T-helper 9 cell (primary cell): ENCODE measurements around the gene LIPJ.

Source experiments
- DNase-seq: peaks from one replicate; pipeline ENCODE4 v3.0.0-alpha.2; 2020

Gene LIPJ

DNA sequence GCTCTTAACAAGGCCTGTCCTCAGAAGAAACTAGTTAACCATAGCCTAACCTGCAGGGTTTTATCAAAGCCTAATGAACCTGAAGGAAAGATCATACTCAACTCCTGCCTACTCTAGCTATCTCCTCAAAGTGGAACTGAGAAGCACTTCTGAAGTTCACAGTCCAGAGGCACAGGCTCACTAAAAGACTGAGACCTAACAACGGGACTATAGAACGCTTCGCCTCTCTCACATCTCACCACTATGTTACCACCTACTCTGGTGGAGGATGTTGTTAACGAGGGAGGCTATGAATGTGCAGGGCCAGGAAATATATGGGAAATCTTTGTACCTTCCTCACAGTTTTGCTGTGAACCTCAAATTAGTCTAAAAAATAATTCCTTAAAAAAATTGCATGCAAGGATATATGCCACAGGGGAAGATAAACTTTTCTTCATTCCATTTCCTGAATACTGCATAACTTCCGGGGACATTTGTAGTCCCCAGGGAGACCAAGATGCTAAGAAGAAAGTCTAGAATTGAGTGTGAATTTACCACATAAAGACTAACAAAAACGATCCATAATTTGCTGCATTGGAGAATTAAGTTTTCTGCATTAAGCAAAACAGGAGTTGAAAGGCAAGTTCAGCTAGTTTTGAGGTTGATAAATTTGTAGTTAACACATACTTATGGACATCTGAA, 21.6 kb downstream of the LIPJ start:
- no peak for DNase-seq

DNA sequence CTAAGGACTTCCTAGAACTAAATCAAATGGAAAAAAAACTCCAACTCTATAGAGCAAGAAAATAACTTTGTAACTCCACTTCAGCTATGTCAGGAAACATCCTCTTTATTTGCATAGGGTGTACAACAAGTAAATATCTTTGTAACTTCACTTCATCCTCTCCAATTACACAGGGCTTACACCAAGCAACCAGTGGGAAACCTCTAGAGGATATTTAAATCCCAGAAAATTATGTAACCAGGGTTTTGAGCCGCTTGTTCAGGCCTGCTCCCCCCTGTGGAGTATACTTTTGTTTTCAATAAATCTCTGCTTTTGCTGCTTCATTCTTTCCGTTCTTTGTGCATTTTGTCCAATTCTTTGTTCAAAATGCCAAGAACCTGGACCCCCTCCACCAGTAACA, 22.2 kb downstream of the LIPJ start:
- DNase-seq = no peak

DNA sequence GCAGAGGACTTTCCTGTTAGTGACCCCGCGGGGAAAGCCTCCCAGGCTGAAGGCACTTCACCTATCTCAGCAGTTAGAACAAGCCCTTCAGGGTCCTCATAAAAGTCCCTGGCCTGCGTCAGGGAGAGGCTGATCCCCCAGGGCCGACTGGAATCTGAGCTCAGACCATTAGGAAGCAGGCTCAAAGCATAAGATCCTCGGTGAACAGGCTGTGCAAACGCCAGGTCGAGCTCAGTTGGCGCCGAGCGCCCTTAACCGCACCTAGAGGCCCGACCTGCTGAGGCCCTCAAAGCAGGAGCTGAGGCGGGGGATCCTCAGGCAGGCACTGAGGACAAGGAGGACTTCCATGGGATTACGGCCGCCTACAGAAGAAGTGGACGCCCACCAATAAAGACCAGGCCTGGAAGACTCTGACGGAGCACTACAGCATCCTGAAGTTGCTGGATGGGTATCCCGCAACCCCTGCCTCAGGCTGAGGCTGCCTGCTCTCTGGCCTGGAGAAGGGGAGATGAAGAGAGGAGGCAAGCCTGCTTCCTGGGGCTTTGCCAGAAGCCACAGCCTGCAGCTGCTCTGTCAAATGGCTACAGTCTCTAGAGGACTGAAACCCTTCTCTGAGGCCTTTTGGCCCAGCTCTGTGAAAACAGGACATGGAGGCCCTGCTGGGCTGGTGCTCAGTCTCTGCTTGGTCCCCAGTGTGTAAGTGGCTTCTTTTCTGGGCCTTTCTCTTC, 29.9 kb downstream of the LIPJ start:
- no peak for DNase-seq

DNA sequence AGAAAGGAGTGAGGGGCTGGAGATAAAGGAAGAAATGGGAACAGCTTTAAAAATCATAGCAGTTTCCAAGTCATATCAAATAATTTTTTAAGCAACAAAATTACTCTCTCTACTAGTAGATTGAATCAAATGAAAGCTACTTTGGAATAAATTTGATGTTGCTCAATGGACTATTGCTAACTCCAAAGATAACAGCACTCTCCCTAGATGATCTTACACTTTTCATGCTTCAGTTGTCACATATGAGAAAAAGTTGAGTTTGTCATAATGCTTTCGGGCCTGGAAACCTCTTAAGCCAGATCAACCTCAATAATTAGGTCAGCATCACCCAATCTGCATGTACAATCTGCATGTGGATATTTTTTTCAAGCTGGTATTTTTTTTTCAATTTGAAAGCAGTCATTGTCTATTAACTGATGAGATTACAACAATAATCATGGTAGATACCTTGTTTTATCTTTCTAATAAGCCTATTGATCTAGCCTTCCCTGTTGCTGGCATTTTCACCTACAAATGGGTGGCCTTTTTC, 31.3 kb downstream of the LIPJ start:
- DNase-seq = no peak

DNA sequence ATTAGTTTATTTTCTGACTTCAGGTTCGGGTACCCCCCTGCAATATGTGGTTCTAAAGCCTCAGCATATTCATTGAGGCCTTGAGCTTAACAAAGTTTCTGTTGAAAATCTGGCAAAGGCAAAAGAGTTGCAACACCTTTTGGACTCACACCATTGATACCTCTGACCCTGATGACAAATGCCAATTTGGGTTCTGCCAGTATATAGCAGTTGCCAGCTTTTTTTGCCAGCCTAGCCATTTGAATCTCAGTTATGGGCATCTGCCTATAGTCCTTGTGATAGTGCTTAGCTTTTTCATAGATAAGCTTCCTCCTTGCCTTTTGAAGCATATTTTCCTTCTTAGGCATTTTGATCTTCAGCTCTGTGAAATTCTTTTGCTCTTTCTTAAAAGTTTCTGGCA, 31.9 kb downstream of the LIPJ start:
- DNase-seq = no peak

DNA sequence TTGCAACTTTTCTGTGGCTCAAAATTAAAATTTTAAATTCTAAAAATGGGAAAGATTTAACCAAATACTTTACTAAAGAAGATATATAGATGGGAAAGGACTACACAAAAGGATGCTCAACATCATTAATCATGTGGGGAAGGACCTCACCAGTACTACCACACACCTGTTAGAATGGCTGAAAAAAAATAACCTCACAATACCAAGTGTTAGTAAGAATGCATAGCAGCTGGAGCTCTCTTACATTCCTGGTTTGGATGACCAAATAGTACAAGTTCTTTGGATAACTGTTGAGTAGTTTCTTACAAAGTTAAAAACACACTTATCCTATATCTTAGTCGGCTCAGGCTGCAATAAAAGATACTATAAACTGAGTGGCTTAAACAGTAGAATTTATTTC, 33.9 kb downstream of the LIPJ start:
- DNase-seq = no peak

DNA sequence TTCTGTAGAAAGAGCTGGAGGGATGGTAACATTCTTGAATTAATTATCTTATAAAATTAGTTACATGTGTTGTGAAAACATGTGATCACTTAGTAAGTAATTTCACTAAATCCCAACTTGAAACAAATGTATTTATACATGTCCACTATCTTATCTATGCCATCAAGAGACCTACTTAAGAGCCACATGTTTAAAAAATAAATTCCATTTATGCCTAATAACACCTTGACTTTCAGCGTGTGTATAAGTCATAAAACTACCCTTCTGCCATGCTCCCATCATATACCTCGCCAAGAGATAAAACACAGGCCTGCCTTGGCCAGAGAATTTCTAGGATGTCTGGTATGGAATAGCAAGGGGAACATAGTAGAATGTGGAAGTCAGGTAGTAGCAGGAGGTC, 37.3 kb downstream of the LIPJ start:
- DNase-seq = no peak

DNA sequence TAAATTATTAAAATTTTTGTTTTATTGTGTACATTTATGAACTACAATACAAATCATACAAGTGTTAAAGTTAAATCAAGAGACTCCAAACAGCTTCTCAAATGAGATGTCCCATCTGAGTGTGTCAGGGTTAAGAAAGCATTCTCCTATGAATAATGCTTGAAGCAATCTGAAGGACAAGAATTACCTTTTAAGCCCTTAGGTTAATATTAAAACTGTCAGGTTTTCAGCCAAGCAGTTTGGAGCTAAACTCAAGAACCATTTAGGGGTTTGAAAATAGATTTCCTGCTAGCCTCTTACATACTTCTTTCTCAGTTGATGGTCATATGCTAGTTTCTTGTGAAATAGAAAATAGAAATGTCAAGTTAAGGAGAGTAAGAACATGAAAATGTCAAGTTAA, 38.3 kb downstream of the LIPJ start:
- no peak for DNase-seq

- DNase-seq = no peak
Observed at GRCh38 chr10:88640186-88640585, 53.6 kb downstream of the LIPJ start.

DNA sequence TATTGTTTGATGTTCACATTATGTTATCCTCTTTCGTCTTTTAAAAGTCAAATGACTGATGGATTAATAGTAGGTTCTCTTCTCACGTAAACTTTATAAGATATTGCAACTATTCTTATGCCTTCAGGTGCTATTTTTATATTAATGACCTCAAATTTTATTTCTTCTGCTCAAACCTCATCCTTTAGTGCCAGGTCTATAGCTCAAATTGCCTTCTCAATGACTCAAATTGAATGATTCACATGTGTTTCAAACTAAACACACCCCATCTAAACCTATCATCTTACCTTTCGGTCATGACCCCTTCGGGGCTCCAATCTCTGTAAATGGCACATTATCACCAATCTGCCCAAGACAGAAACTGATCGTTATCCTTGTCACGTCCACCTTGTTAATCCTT, 55.6 kb downstream of the LIPJ start:
- DNase-seq = no peak

GRCh38 chr10:88642963-88643362, 56.4 kb downstream of the LIPJ start:
- DNase-seq = no peak

- no peak for DNase-seq
Observed at GRCh38 chr10:88647061-88647615, 60.6 kb downstream of the LIPJ start.

DNA sequence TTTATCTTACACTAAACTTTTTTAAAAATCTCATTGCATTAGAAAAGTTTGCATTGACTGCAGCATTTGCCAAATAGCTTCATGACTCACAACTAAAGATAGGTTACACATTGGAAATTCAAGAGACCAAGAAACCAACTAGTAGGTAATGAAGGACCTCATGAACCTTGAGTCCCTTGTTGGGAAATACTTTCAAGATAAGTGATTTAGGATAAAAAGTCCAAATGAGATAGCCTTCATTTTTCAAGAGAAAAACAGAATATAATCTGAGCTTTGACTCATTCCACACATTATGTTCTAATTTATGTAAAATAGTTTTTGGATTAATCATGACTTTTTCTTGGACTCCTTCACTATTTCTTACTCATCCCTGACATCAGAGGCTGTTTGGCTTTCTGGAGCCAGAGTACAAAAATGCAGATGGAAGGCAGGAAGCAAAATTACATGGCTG, 64.6 kb downstream of the LIPJ start:
- no peak for DNase-seq

- DNase-seq = no peak
Observed at GRCh38 chr10:88652616-88653015, 66.1 kb downstream of the LIPJ start.
